ENCODE data around the gene ADGRB2.

The ADGRB2 gene

GRCh38 chr1:31775210-31775999 is 11.3 kb upstream of the ADGRB2 start:
- no peaks in the 10 kb centered on the region for H3K27me3 ChIP-seq (ENCODE audit: insufficient read depth, low read depth, severe bottlenecking)
- no peak for TF ChIP-seq CTCF (IDR thresholded peaks at IDR 0.05; ENCODE audit: low read depth, low read length)
- no peak overlapping the region for H3K27ac ChIP-seq
- H3K4me3 ChIP-seq (ENCODE audit: low read depth, low read length) = no peak overlapping the region
- no peak for DNase-seq
- H3K36me3 ChIP-seq = no peaks in the 10 kb centered on the region
- H3K9me3 ChIP-seq (ENCODE audit: severe bottlenecking) = no peaks in the 10 kb centered on the region

GRCh38 chr1:31774495-31774894 is 10.4 kb upstream of the ADGRB2 start:
- DNase-seq = no peak
- Histone ChIP-seq H3K9me3 (ENCODE audit: severe bottlenecking) (no peaks in the 10 kb centered on the region), H3K27ac (no peak overlapping the region), H3K27me3 (ENCODE audit: insufficient read depth, low read depth, severe bottlenecking) (no peaks in the 10 kb centered on the region), H3K36me3 (no peaks in the 10 kb centered on the region), H3K4me3 (ENCODE audit: low read depth, low read length) (no peak overlapping the region)
- no peak for TF ChIP-seq CTCF (IDR thresholded peaks at IDR 0.05; ENCODE audit: low read depth, low read length)

GRCh38 chr1:31773861-31774260 is 9.7 kb upstream of the ADGRB2 start:
- Histone ChIP-seq H3K4me3 (ENCODE audit: low read depth, low read length) (no peak overlapping the region), H3K27me3 (ENCODE audit: insufficient read depth, low read depth, severe bottlenecking) (no peaks in the 10 kb centered on the region), H3K27ac (no peak overlapping the region), H3K9me3 (ENCODE audit: severe bottlenecking) (no peaks in the 10 kb centered on the region), H3K36me3 (no peaks in the 10 kb centered on the region)
- TF ChIP-seq CTCF (IDR thresholded peaks at IDR 0.05; ENCODE audit: low read depth, low read length) = no peak
- DNase-seq = no peak

- no peak for TF ChIP-seq CTCF (IDR thresholded peaks at IDR 0.05; ENCODE audit: low read depth, low read length)
- no peaks in the 10 kb centered on the region for H3K27me3 ChIP-seq (ENCODE audit: insufficient read depth, low read depth, severe bottlenecking)
- H3K27ac ChIP-seq = no peak overlapping the region
- H3K9me3 ChIP-seq (ENCODE audit: severe bottlenecking) = no peaks in the 10 kb centered on the region
- no peak for DNase-seq
- no peaks in the 10 kb centered on the region for H3K36me3 ChIP-seq
- no peak overlapping the region for H3K4me3 ChIP-seq (ENCODE audit: low read depth, low read length)
These were observed 8.6 kb upstream of the ADGRB2 start for GRCh38 chr1:31772669-31773248.

GRCh38 chr1:31771891-31772668 is 7.9 kb upstream of the ADGRB2 start:
- H3K36me3 ChIP-seq = no peaks in the 10 kb centered on the region
- no peaks in the 10 kb centered on the region for H3K27me3 ChIP-seq (ENCODE audit: insufficient read depth, low read depth, severe bottlenecking)
- DNase-seq = no peak
- H3K4me3 ChIP-seq (ENCODE audit: low read depth, low read length) = no peak overlapping the region
- no peaks in the 10 kb centered on the region for H3K9me3 ChIP-seq (ENCODE audit: severe bottlenecking)
- no peak overlapping the region for H3K27ac ChIP-seq
- no peak for TF ChIP-seq CTCF (IDR thresholded peaks at IDR 0.05; ENCODE audit: low read depth, low read length)
